Measurements from ENCODE around the gene CAPSL.
"Not testable (repeated sequence)": the region's sequence is repeated elsewhere in the genome, so short reads cannot be mapped to it uniquely, and the experiment has no call there.

CAPSL gene

DNA sequence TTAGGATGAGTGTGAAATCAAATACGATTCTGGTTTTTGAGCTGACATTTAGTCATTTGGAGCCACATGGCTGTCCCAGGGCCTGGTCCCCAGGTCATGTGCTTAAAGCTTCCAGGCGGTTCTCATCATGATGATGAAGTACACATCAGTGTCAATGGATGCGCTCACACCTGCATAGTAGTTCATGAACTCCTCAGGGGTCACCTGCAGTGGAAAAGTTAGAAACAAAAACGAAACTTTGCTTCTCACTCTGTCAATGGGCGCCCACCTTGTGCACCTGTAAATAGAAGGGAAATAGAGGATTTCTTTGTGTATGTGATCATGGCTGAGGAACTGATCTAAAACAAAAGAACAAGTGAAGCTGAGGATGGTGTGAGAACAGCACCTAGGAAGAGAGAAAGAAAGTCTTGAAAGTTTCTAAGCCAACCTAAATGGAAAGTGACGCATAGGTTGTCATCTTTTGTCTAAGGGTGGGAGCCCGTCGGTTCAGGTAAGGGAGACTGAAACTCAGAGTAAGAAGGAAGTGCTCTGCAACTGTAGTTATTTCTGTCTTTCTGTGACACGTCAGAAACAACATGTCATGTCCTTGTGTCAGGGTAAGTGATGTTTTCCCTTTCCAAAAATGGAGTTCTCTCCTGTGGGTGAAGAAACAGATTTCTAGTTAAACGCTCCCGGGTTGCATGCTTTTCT is 33.8 kb downstream of the CAPSL start:
- peak in 1 of 5 experiments; percentile 86 for DNase-seq

DNA sequence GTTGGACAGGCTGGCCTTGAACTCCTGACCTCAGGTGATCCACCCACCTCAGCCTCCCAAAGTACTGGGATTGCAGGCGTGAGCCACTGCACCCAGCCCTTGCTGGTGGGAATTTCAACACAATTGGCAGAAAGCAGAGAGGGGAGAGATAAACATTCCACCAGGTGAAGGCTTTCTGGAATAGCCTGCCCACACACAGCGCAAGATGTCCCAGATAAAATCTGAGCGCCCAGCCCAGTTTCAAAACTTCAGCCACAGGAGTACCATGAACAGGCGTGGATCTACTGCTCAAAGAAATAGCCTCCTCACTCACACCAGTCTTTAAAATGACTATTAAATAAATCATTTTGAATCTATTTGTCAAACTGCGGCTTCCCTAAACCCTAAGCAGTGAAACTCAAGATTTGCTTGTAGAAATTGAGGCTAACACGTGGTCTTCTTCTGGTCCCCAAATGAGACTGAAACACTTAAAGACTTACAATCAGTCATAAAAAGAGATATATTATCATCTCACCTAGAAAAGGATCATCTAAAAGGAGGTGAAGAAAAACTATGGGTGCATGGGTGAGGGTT is 34.7 kb downstream of the CAPSL start:
- peak in 1 of 5 experiments; percentile 87 for DNase-seq

DNA sequence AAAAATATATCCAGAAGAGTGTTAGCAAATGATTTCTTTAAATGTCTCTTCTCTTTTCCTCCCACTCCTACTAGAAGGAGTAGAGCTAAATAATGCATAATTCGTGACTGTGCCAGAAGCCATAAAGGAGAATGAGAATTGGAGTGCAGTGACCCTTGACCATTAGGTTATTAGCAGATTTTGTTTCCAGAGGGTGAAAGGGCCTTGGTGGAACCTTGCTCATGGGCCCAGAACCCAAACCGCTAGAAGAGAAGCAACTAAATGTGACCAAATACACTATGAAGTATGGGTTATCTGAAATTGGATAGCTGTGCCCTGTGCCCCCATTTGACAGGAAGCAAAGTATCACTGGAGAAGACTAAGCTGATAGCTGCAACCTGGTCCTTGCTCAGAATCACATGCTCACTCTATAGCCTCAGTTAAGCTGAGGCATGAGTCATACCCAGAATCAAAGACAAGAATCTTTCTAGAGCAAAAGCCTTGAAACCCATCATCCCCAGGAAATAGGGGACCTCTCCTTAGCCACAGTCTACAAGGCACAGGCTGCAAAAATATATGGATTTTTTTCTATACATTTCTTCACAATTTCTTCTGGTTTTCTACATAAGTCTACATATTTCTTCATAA is 36.3 kb downstream of the CAPSL start:
- DNase-seq: peak in 1 of 5 experiments; percentile 96

DNA sequence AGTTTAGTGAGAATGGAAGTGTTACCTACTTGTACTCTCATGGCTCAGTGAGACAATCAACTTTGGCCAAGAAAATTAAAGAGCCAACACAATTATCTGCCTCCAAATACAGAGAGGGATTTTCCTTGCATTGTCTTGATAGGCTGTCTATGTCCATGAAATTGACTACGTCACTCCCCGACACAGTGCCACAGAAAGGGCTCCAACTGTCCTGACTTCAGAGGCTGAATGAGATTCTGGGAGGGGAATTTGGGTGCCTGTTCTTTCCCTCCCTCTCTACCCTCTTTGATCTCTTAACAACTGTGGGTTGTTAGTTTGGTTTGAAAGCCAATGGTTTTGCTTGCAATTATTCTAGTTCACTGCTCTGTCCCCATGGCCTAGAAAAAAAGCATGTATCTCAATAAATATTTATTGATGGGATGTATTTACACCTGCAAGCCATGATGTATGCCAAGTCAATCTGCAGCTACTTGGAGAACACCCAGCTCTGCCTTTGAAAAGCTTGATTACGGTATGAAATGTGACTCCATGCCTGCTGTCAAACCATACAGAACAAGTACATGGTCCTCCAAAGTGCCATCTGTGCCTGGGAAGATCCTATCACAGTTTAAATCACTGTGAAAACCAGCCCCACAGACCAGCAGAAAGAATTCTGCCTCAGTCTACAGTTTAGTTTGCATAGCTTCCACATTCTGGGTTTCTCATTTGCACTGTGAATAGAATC is 37.3 kb downstream of the CAPSL start:
- DNase-seq: no peak

DNA sequence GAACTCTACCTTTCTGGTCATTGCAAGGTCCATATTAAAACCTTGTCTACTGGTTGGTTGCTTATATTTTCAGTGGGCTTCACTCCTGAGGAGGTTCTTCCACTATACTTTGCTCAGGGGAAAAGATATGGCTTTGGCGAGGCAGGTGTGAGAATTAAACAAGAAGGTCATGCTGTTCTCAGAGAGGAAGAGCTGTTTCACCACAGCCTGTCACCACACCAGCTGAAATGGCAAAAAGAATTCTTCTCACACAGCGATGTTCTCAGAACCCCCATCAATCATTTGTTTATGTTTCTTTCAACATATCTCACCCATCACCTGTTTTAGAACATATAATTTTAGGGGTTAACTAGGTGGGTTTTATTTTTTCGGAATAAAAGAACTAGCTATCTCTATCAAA is 38.6 kb downstream of the CAPSL start:
- DNase-seq: peak in 1 of 5 experiments; percentile 84

DNA sequence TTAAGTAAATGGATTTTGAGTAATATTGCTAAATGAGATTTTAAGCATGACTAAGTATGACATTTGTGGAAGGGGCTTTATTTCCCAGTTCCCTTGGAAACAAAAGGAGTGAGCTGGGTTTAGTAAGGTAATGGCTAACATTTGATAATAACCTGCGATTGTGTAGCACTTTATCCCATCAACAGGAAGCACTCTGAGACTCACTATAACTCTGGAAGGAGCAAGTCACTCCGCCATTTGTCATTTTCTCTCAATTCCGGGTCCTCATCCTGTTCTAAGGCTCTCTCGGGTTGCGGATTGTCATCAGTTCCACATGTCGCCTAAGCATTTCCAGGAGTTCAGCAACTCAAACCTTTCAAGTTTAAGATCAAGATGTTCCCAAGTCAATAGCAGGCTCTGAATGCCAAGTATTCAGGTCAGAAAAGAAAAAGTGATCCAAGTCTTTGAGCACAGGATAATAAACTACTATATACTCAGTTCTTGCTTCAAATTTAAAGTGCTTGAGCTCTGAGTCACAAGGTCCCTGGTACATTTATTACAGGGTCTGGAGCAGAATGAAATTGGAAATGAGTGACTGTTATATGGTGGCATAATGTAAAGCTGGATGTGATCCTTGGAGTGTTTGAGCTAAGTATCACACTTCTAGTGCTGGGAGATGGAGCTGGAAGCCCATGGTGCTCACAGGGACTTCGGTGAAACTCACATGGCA is 39.3 kb downstream of the CAPSL start:
- DNase-seq: no peak

DNA sequence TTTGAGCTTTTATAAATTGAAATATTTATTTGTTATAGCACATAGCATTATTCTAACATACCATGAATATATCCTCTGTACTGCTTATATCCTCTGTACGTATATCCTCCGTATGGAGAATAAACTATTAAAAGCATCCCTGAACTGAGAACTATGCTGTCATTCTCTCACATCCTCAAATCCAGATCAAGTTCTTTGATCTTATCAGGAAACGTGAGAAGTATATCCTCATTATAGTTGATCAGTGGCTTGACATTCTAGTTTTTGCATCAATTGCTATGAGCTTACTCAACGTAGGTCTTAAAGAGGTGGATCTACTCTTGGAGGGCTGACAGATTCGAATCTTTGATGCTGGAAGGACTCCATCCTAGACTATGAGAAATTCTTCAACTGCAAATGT is 44.3 kb downstream of the CAPSL start:
- no peak for DNase-seq

DNA sequence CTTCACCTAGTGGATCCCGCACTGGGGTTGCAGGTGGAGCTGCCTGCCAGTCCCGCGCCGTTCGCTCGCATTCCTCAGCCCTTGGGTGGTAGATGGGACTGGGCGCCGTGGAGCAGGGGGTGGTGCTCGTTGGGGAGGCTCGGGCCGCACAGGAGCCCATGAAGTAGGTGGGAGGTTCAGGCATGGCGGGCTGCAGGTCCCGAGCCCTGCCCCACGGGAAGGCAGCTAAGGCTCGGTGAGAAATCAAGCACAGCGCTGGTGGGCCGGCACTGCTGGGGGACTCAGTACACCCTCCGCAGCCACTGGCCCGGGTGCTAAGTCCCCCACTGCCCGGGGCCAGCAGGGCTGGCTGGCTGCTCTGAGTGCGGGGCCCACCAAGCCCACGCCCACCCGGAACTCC is 45.6 kb downstream of the CAPSL start:
- DNase-seq: not testable (repeated sequence)

DNA sequence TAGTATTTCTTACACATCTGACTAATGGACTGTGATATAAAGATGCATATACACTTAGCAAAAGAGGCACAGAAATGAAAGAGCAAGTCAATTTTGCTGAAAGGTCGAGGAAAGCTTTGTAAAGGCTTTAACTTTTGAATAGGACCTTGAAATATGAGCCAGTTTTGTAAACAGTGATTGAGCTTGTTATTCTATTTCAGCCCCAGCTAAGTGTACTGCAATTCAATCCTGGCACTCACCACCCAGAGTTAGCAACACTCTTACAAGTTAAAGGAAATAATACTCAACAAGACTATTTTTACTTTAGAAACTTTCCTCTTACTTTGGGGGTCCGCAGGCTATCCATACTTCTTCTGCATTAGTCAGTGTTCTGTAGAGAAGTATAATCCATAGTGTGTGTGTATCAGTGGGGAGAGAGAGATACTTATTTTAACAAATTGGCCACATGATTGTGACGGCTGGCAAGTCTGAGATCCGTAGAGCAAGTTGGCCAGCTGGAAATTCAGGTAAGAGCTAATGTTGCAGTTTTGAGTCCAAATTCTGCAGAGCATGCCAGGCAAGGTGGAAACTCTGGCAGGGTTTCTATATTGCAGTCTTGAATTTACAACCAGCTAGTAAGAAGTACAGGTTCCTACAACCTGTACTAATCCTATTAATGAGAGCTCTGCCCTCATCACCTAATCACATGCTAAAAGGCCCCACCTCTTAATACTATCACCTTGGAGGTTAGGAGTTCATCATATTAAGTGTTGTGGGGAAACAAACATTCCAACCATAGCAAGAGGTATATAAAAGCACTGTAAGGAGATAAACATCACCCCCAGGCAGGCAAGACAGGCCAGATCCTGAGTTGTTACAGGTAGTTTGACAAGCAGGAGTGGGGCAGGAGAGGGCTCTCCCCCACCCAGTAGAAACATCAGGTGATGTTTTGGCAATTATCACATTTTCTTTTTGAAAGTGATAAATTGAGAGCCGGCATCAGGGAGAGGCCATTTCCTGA is 48.1 kb downstream of the CAPSL start:
- no peak for DNase-seq

DNA sequence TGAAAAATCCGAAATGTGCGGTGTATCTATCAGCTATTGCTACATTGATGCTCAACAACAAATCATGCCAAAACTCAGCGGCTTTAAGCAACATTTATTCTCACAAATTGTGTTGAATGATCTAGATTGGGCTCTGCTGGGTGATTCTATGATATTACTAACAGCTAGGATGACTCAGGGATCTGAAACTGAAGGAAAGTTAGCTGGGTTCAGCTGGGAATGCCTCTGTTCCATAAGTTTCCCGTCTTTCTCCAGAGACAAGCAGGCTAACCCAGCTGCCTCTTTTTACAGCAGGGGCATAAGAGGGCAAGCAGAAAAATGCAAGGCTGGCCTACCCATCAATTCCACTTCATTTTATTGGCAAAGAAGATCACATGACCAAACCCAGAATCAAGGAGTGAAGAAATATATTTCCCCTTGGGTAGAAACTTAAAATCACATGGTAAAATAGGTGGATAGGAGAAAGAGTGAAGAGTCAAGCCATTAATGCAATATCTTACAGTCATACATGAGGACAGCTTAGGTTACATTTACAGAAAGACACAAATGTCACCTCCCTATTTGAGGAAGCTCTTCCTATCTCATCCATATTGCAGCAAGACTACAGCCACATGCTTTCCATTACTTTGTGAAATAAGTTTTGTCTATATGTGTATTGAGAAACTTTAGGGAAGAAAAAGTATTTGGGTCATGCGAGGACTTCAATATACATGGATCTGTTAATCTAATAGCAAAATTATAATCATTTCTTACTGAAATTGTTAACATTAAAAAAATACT is 50.9 kb downstream of the CAPSL start:
- DNase-seq: no peak

DNA sequence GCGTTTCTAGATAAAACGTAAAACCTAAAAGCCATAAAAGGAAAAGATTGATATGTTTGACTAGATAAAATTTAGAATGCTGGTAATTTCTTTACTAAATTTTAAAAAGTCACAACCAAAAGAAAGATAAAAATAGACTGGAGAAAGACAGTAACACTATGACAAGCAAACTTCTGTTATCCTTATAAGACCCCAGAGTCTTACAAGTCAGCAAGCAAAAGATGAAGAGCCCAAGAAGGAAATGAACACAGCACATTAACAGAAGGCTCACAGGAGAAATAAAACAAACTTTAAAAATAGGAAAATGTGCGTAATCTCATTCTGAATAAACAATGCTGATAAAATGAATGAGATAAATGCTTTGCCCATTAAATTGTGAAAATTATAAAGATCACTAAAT is 52.0 kb downstream of the CAPSL start:
- no peak for DNase-seq

DNA sequence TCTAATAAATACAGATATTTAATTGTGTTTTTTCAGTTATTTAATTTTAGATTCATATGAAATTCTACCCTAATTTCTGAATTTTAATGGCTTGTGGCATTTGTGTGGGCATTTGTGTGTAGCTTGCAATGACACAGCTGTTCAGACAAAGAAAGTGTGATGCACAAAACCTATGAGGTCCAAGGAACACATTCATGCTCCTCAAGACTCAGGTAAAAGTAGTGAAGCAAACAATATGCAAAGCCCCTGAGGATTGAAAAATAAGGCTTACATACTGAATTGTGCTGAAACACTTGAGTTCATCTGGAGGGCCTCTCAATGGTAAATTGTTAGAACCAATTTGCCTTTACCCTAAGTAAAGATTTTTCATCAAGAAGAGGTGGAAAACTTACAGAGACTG is 53.6 kb downstream of the CAPSL start:
- DNase-seq: no peak

DNA sequence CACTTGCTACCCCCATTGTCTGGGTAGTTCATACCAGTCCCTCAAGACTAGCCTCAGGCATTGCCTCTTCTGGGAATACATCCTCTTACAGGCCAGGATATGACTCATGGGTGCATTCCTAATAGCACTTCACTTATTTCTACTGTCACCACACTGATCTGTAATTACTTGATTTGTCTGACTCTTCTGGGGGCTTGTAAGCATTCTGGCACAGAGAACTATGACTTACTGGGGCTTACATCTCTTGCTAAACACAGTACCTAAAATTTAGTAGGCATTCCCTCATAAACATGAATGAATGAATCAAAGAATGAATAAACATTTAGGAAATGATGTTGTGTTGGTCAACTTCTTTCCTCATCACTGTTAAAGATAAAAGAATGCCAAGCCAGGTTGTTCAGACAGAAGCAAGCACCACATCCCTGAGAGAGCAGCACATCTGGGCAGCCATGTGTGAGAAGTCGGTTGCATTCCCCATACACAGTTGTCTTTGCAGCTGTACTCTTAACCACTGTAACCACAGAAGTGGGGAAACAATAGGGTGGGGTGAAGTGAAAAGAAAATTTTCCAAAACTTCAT is 54.1 kb downstream of the CAPSL start:
- DNase-seq: peak in 1 of 5 experiments; percentile 58

DNA sequence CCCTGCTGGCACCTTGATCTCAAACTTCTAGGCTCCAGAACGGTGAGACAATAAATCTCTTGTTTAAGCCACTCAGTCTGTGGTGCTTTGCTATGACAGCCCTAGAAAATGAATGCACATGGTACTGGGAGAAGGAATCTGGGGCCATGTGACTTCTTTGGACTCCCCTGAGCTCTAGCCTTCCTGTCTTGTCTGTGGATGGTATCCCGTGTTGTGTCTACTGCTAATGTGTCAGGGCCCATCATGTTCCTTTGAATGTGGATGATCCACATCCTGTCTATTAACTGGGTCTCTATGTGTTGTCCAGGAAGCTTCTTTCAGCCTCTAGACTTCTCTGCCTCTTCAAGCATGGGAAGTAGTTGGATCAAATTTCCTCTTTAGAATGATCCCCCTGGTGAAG is 56.7 kb downstream of the CAPSL start:
- no peak for DNase-seq

DNA sequence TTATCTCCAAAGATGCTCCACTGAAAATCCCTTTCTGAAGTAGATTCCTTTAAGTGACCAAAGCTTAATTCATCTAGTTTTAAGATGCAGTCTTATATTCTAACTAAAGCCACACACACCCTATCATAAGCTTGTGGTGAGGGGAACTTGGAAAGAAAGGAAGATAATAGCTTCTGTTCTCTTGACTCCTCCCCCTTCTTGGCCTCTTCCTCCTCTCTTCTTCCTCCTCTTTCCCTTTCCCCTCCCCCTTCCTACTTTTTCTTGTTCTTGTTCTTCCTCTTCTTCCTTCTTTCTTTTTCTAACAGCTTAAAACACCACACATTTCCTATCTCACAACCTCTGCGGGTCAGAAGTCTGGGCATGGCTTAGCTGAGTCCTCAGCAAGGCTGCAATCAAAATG is 58.3 kb downstream of the CAPSL start:
- DNase-seq: no peak

DNA sequence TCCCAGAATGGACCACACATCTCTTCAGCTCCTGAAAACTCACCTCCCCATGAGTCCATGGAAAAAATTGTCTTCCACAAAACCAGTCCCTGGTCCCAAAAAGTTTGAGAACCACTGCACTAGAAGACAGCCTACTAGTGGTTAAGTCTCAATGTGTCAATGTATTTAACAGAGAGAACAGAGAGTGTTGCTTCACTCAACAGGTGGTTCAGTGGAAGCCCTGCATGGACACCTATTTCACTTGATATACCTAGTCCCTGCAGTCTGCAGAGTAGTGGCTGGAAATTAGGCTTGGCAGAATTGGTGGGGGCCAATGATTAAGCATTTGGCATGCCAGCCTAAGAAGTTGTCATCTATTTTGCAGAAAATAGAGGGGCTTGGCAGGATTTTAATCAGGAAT is 58.8 kb downstream of the CAPSL start:
- DNase-seq: no peak

DNA sequence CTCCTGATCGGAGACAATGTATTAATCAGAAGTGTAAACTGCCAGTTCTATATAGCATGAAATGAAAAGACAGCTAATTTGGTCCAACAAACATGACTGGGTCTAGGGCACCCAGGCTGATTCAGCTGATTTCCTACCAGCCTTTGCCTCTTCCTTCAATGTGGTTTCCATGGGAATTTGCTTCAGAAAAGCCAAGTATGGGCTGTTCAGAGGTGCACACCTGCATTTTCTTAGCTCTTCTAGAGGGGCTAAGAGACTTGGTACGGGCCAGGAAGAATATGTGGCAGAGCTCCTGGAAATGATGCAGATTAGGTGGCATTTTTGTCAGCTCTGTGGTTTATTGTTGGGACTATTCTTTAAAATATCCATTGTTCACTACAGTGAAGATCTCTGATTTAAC is 59.3 kb downstream of the CAPSL start:
- DNase-seq: no peak

DNA sequence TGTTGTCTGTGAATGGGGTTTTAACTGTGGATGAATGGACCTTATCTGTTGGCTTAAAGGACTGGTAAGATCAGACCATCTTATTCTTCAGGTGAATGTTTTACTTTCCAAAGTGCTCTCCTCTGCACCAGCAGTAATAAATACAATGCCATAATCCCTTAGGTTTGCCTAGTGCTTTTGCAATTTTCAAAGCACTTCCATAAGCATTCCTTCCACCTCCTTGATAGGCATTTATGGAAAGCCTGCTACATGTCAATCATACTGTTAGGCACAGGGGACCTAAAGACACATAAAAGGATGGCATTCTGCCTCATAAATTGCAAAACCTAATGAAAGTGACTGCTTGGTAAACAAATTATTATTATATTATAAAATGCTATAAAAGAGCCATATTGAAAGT is 60.3 kb downstream of the CAPSL start:
- DNase-seq: no peak

DNA sequence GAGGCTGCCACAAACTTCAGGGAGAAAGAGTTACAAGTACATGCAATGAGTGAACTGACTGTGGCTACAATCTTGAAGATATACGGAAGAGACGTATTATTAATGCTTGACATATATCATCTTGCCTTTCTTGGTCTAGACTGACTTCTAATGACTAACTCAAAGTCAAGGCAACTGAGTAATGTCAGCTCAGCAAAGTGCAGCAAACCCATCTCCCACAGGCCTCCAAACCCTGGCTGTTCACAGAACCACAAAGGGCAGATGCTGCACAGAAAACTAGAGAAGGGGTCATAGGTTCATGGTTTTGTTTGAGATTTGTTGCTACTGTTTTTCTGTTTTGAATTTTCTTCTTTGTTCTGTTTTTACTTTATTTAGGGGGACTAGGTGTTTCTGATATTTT is 60.8 kb downstream of the CAPSL start:
- DNase-seq: peak in 1 of 5 experiments; percentile 47

DNA sequence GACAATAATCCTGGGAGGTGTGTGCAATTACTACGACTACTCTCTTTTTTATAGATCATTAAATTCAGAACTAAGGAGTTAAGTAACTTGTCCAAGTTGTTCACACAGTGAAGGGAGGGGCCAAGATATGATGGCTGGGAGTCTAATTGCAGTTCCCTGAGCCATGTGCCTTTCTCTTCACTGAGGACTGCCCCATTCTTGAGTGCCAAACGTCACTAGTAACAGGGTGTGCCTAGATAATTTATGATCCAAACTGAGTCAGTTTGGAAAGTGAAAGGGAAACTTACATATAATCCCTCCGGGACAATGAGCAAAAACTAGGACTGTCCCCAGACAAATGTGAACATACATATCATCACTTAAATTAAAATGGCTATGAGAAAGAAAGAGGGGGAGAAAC is 61.5 kb downstream of the CAPSL start:
- no peak for DNase-seq

DNA sequence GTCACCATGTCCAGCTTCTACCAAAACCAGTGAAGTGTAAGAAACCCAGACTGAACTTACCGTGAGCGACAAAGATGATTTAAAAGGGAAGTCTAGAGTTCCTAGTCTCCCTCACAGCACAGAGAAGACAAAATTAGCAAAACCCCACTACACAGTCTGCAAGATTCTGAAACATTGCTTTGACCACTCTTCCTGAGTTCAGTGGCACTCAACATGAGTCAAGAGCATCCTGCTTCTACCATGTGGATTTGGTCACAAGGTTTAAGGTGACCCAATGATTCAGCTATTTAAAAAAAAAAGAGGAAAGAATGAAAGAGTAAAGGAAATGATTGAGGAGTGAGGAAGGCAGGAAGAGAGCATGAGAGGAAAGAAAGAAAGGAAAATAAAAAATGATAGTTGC is 62.0 kb downstream of the CAPSL start:
- no peak for DNase-seq
